ENCODE results near the gene REEP1.
"Not testable (repeated sequence)": the region's sequence is repeated elsewhere in the genome, so short reads cannot be mapped to it uniquely, and the experiment has no call there.

Gene REEP1

GRCh38 chr2:86345783-86346370 is 8.5 kb upstream of the REEP1 start:
- DNase-seq (ENCODE audit: low read depth, low spot score), result not testable (repeated sequence)

GRCh38 chr2:86344404-86344803 is 7.0 kb upstream of the REEP1 start:
- DNase-seq (ENCODE audit: low read depth, low spot score), result no peak

GRCh38 chr2:86342488-86342887 is 5.1 kb upstream of the REEP1 start:
- no peak for DNase-seq (ENCODE audit: low read depth, low spot score)

GRCh38 chr2:86341470-86341869 is 4.0 kb upstream of the REEP1 start:
- DNase-seq (ENCODE audit: low read depth, low spot score), result no peak

GRCh38 chr2:86338778-86339295 is 1.4 kb upstream of the REEP1 start:
- DNase-seq (ENCODE audit: low read depth, low spot score), result no peak

- no peak for DNase-seq (ENCODE audit: low read depth, low spot score)
These were observed 667 bp downstream of the REEP1 start for GRCh38 chr2:86336675-86337243.

GRCh38 chr2:86335865-86336674 is 1.4 kb downstream of the REEP1 start:
- DNase-seq (ENCODE audit: low read depth, low spot score), result no peak

- DNase-seq (ENCODE audit: low read depth, low spot score), result no peak
These were observed 4.0 kb downstream of the REEP1 start for GRCh38 chr2:86333378-86333777.

- no peak for DNase-seq (ENCODE audit: low read depth, low spot score)
These were observed 4.8 kb downstream of the REEP1 start for GRCh38 chr2:86332654-86333053.

GRCh38 chr2:86331384-86331783 is 6.0 kb downstream of the REEP1 start:
- no peak for DNase-seq (ENCODE audit: low read depth, low spot score)

- DNase-seq (ENCODE audit: low read depth, low spot score), result no peak
These were observed 7.4 kb downstream of the REEP1 start for GRCh38 chr2:86330001-86330400.

GRCh38 chr2:86323273-86324021 is 14.0 kb downstream of the REEP1 start:
- no peak for DNase-seq (ENCODE audit: low read depth, low spot score)

- DNase-seq (ENCODE audit: low read depth, low spot score), result no peak
These were observed 17.5 kb downstream of the REEP1 start for GRCh38 chr2:86319700-86320580.

- DNase-seq (ENCODE audit: low read depth, low spot score), result no peak
These were observed 22.3 kb downstream of the REEP1 start for GRCh38 chr2:86315084-86315483.

GRCh38 chr2:86314125-86314524 is 23.3 kb downstream of the REEP1 start:
- no peak for DNase-seq (ENCODE audit: low read depth, low spot score)

GRCh38 chr2:86313341-86313740 is 24.1 kb downstream of the REEP1 start:
- no peak for DNase-seq (ENCODE audit: low read depth, low spot score)

GRCh38 chr2:86311879-86312278 is 25.5 kb downstream of the REEP1 start:
- DNase-seq (ENCODE audit: low read depth, low spot score), result no peak

- DNase-seq (ENCODE audit: low read depth, low spot score), result no peak
These were observed 27.5 kb downstream of the REEP1 start for GRCh38 chr2:86309966-86310365.

GRCh38 chr2:86308984-86309695 is 28.3 kb downstream of the REEP1 start:
- DNase-seq (ENCODE audit: low read depth, low spot score), result no peak

- DNase-seq (ENCODE audit: low read depth, low spot score), result no peak
These were observed 29.1 kb downstream of the REEP1 start for GRCh38 chr2:86308356-86308755.
